AG04450 (cell line): ENCODE results near the gene TCEANC2. TPM values are rescaled to one million over a fixed set of nuclear protein-coding genes. Genes with fewer than 3 reads are reported as not detected.

ENCODE experiments used
- CTCF ChIA-PET: fragments of 300-600, 350-600 bp; formaldehyde crosslinking; extraction: SDS; loops from one replicate; lab custom pipeline; 2022; ENCODE audit warnings: antibody characterized with exemption, inconsistent platforms; lab: Charles Lee
- POLR2A ChIA-PET: fragments of 350-600 bp; formaldehyde crosslinking; extraction: SDS; loops from one replicate; lab custom pipeline; 2021; ENCODE audit warnings: antibody characterized with exemption, inconsistent platforms; lab: Yijun Ruan, JAX
- DNase-seq: peaks from one replicate; pipeline ENCODE4 v3.0.0-alpha.2; 2011; ENCODE audit warnings: low read depth, low spot score
- H3K27ac ChIP-seq: one replicate; pipeline ENCODE4 v1.5.1; 2012; ENCODE audit warnings: low read depth, low read length, control low read depth
- H3K27me3 ChIP-seq: one replicate; pipeline ENCODE4 v1.6.0; 2012; ENCODE audit warnings: low read length; ENCODE audit not compliant: control insufficient read depth, insufficient read depth
- H3K4me3 ChIP-seq: 2 replicates; pipeline ENCODE4 v1.5.1; 2011; ENCODE audit warnings: mild to moderate bottlenecking, low read depth, low read length, control low read depth
- H3K9me3 ChIP-seq: 2 replicates; pipeline ENCODE4 v1.5.1; 2012; ENCODE audit warnings: low read length; ENCODE audit not compliant: control insufficient read depth, insufficient read depth
- CTCF ChIP-seq: IDR thresholded peaks from 2 replicates; pipeline ENCODE4 v1.5.1; 2011; ENCODE audit warnings: low read depth, low read length, control low read depth, inconsistent platforms
- polyA plus RNA-seq: library from polyadenylated mRNA; depleted of rRNA; stranded (reverse); fragments of >200 nt; gene quantifications from 2 replicates; pipeline ENCODE4 v1.2.3, GENCODE V29; 2011

TCEANC2 gene
- polyA plus RNA-seq, 1 experiment: 4.3 TPM

GRCh38 chr1:54037476-54037875 is 15.9 kb upstream of the TCEANC2 start:
- no peak for TF ChIP-seq CTCF
- no peak overlapping the region for H3K4me3 ChIP-seq
- no peak overlapping the region for H3K27ac ChIP-seq
- ChIA-PET POLR2A (no interaction called here), CTCF (no interaction called here)
- DNase-seq: no peak
- H3K9me3 ChIP-seq: no peaks in the 10 kb centered on the region
- no peaks in the 10 kb centered on the region for H3K27me3 ChIP-seq

- POLR2A ChIA-PET: no interaction called here
- H3K9me3 ChIP-seq: no peaks in the 10 kb centered on the region
- CTCF ChIA-PET: no interaction called here
- H3K27me3 ChIP-seq: no peaks in the 10 kb centered on the region
- no peak for DNase-seq
- TF ChIP-seq CTCF: no peak
- H3K4me3 ChIP-seq: no peak overlapping the region
- no peak overlapping the region for H3K27ac ChIP-seq
Observed at GRCh38 chr1:54041806-54042205, 11.6 kb upstream of the TCEANC2 start.

DNA sequence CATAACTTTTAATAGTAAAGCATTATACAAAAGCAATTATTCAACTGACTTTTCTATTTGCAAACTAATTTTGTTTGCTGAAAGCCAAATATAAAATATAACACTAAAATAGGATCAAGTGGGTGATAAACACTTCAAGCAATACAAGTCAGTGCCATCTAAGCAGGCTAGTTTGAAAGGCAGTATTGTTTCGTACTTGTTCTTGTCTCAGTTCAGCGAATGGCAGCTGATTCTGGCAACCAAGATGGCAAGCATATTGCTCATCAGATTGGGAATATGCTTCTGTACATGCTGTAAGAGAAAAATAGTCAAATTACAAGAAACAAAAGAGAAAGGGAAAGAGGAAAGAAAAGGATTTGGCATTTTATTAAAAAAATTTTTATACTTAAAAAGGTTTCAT is 7.9 kb upstream of the TCEANC2 start:
- Histone ChIP-seq H3K9me3 (no peaks in the 10 kb centered on the region), H3K4me3 (no peak overlapping the region), H3K27me3 (no peaks in the 10 kb centered on the region), H3K27ac (no peak overlapping the region)
- ChIA-PET CTCF (no interaction called here), POLR2A (no interaction called here)
- TF ChIP-seq CTCF: no peak
- no peak for DNase-seq

GRCh38 chr1:54046671-54047383 is 6.6 kb upstream of the TCEANC2 start:
- Histone ChIP-seq H3K9me3 (no peaks in the 10 kb centered on the region), H3K27ac (no peak overlapping the region), H3K27me3 (no peaks in the 10 kb centered on the region), H3K4me3 (no peak overlapping the region)
- DNase-seq: no peak
- ChIA-PET CTCF (interaction anchor here (1.7 to 2.5 kb wide), 3 partner anchors 36 to 443 kb away, joined by 5 to 12 read pairs (median 6); no protein-coding TSS in a partner anchor), POLR2A (no interaction called here)
- no peak for TF ChIP-seq CTCF
